Esophagus squamous epithelium (tissue), 4 donors: ENCODE data around the gene TMEM198.

Source experiments
- POLR2A ChIP-seq, 4 donors: fragments of 450-650 bp; IDR thresholded peaks; one replicate each; pipeline ENCODE4 v1.6.1; 2017; ENCODE audit warnings: antibody characterized with exemption in 4 of 4, mild to moderate bottlenecking in 4 of 4, moderate library complexity in 3 of 4
- TF ChIP-seq, protein P1 (sequence below), 6 experiments: fragments of 450-650 bp in 4 of 6; fragments of 200-600 bp in 2 of 6; sonication (generic) in 2 of 6; IDR thresholded peaks; one replicate each; pipeline ENCODE4 v1.5.1; 2016 to 2019; ENCODE audit warnings: antibody characterized with exemption in 6 of 6, mild to moderate bottlenecking in 4 of 6, moderate library complexity in 4 of 6

DNA sequence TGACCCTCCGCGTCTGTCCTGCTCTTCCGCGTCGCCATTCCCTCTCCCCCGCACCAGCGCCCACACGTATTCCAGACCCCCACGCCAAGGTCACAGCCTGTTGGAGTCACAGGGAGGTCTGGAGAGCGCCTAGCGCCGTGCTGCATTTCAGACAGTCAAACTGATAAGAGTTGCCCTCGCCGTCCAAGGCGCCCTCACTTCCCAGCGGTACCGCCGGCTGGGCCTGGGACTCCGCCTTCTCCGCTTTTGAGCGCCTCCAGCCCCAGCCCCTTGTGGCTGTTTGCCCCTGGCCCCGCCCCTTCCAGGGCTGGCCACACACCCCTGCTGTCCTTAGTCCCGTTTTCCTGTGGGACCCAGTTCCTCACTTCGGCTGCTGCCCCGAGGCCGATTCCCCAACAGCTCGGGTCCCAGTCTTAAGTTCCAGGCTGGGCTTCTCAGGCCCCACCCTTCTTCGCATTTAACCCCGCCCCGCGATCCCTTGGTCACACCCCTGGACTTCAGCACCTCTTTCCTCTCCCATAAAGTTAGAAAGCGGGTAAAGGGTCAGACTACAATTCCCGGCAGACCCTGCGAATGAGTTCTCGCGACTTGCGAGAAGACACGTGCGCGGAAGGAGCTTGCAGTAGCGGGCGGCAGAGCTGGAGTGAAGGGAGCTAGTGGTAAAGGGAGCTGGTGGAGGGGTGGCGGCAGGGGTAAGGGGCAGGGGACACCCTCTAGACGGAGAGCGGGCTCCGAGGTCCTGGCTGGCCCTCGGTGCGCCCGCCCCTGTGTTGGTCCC, 45.4 kb upstream of the TMEM198 start, which contains the start of gene GMPPA:
- TF ChIP-seq, protein P1, sequence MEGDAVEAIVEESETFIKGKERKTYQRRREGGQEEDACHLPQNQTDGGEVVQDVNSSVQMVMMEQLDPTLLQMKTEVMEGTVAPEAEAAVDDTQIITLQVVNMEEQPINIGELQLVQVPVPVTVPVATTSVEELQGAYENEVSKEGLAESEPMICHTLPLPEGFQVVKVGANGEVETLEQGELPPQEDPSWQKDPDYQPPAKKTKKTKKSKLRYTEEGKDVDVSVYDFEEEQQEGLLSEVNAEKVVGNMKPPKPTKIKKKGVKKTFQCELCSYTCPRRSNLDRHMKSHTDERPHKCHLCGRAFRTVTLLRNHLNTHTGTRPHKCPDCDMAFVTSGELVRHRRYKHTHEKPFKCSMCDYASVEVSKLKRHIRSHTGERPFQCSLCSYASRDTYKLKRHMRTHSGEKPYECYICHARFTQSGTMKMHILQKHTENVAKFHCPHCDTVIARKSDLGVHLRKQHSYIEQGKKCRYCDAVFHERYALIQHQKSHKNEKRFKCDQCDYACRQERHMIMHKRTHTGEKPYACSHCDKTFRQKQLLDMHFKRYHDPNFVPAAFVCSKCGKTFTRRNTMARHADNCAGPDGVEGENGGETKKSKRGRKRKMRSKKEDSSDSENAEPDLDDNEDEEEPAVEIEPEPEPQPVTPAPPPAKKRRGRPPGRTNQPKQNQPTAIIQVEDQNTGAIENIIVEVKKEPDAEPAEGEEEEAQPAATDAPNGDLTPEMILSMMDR (IDR thresholded peaks at IDR 0.05), result peak in 3 of 6 experiments; percentile 3 to 19 (median 3)
- TF ChIP-seq POLR2A (IDR thresholded peaks at IDR 0.05), result peak in 3 of 4 donors; percentile 49 to 70 (median 54)
